ENCODE data around the gene GMCL1.

DNA sequence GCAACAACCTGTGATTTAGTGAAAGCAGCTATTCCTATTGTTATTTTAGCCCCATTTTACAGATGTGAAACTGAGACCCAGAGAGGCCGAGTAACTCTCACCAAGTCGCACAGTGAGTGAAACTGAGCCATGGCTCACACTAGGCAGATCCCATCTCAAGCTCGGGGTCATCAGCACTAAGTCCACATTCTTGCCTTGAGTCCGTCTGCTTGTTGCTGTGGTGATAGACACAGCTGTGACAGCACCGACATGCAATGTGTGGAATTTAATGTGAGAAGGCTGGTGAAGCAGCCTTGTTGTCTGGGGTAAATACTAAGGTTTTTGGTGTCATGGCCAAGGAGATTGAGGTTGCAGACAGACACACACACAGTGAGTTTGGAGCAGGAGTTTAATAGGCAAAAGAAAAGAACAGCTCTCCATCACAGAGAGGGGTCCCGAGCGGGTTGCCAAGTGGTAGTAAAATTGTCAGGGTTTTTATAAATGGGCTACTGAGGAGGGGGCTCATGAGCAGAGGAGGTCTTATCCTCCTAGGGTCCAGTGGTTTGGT lies 40.2 kb upstream of the GMCL1 start:
- TF ChIP-seq, protein P1, sequence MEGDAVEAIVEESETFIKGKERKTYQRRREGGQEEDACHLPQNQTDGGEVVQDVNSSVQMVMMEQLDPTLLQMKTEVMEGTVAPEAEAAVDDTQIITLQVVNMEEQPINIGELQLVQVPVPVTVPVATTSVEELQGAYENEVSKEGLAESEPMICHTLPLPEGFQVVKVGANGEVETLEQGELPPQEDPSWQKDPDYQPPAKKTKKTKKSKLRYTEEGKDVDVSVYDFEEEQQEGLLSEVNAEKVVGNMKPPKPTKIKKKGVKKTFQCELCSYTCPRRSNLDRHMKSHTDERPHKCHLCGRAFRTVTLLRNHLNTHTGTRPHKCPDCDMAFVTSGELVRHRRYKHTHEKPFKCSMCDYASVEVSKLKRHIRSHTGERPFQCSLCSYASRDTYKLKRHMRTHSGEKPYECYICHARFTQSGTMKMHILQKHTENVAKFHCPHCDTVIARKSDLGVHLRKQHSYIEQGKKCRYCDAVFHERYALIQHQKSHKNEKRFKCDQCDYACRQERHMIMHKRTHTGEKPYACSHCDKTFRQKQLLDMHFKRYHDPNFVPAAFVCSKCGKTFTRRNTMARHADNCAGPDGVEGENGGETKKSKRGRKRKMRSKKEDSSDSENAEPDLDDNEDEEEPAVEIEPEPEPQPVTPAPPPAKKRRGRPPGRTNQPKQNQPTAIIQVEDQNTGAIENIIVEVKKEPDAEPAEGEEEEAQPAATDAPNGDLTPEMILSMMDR (IDR thresholded peaks at IDR 0.05; ENCODE audit: low read depth, low read length, poor library complexity, severe bottlenecking): no peak
- TF ChIP-seq EZH2phosphoT487 (IDR thresholded peaks at IDR 0.05; ENCODE audit: borderline replicate concordance, low read length): no peak

All from DOHH2 (cell line).